Measurements from ENCODE around the gene CFAP73. TPM values are rescaled to one million over a fixed set of nuclear protein-coding genes. Genes with fewer than 3 reads are reported as not detected.
"Not testable (repeated sequence)": the region's sequence is repeated elsewhere in the genome, so short reads cannot be mapped to it uniquely, and the experiment has no call there.

Gene CFAP73
- polyA plus RNA-seq, 1 donor = 1.3 TPM

GRCh38 chr12:113119980-113120669 lies 29.4 kb upstream of the CFAP73 start:
- no peak for DNase-seq

DNA sequence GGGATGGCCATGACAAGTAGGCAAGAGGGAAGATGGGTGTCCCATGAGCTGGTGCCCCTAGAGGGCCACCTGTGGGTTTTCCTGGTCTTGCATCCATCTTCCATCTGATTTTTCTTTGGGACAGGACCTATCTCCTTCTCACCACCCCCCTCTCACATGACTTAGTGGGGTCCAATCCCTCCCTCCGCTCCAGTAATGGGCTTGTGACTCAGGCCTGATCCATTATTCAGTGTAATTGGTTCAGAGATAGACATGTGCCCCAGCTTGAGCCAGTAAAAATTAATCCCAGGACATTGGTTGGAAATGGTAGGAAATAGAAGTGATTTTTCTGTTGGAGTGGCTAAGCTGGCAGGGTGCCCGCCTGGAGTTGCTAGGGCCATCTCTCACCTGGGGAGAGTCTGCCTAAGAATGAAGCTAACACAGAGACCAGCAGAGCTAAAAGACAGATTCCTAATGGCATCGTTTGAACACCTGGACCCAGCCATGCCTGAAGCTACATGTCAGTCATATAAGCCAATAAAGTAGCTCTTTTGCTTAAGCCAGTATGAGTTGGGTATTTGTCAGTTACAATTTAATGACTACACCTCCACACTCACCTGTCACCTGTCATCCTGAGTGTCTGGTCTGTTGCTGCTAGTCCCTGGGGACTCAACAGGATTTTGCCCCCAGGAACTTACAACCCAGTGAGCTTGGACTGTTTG lies 28.7 kb upstream of the CFAP73 start:
- DNase-seq = no peak

DNA sequence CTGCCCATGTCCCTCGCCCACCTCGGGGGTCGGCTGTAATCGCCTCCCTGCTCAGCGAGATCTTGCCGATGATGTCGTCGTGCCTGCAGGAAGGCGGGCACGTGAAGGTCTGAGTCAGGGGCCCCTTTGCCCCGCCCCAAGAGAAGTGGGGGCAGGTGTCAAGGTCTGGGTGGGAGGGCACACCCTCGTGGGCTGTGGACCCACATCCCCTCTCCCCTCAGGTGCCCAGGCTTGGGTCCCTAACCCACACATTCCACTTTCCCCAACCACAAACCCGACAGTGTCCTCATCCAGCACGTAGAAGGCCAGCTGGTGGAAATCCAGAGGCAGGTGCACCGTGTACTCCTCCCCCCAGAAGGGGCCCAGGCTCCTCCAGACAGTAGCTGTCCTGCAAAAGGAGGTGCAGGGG lies 21.7 kb upstream of the CFAP73 start:
- DNase-seq = no peak

- no peak for DNase-seq
Observed at GRCh38 chr12:113128802-113129663, 20.5 kb upstream of the CFAP73 start.

DNA sequence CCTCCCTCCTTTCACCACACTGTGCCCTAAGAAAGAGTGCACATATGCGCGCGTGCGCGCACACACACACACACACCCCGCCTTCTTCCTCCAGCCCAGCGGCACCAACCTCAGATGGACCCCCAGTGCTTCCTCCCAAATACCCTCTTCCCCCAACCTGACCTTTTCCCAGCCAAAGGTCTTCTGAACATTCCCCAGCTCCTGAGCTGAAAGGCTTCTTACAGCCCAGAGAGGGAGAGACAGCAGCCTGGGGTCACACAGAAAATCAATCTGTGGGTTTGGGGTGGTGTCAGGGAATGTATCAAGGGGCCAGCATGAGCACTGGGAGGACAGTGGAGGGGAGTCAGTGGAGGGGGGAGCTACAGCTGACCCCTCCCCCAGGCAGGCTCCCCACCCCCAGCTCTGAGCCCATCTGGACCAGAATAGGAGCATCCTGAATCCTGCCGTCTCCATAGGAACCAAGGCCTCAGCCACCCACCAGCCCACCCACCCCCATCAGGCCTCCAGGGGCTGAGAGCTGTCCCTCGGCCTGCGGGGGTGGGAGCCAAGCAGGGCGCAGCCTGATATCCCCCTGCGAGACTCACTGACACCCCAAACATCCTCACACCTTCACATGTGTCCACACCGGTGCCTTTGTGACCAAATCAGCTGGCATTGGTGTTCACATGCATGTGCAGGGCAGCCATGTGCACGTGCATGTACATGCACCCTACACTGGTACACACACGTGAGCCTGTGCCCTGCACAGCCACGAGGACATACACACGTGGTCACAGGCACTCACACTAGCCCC lies 19.7 kb upstream of the CFAP73 start:
- DNase-seq = no peak

GRCh38 chr12:113130457-113131135 lies 18.9 kb upstream of the CFAP73 start:
- DNase-seq = peak; percentile 39

DNA sequence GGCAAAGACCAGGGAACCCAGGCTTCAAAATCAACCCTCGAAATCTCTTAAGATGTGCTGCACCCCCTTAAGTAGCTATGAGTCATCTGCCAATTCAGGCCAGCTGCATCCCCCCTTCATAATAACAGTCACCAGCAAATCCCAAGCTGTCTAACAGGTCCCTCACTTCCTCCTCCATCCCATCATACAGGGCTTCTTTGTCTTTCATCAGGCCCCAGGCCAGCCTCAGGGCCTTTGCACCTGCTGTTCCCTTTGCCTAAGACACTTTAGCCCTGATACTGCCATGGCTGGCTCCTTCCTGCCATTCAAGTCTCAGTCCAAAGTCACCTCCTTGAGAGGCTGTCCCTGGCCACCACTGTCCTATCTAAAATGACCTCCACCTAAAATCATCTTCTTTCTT lies 18.0 kb upstream of the CFAP73 start:
- DNase-seq = no peak

DNA sequence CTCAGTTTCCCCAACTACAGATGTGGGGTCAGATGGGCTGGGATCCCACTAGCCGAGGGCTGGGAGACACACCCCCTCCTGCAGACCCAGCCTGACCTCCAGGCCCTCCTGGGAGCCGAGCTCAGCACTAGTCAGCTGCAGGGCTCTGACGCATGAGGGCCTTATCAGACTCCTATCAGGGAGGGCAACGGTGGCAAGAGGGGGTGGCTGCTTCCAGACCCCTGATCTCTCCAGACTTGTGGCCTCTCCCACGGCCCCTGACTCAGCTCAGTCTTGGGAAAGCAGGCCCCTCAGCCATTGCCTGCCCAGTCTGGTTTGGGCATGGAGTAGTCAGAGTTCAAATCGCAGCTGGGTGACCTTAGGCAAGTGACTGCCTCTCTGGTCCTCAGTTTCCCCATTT lies 16.5 kb upstream of the CFAP73 start:
- no peak for DNase-seq

GRCh38 chr12:113133666-113134065 lies 15.9 kb upstream of the CFAP73 start:
- no peak for DNase-seq

DNA sequence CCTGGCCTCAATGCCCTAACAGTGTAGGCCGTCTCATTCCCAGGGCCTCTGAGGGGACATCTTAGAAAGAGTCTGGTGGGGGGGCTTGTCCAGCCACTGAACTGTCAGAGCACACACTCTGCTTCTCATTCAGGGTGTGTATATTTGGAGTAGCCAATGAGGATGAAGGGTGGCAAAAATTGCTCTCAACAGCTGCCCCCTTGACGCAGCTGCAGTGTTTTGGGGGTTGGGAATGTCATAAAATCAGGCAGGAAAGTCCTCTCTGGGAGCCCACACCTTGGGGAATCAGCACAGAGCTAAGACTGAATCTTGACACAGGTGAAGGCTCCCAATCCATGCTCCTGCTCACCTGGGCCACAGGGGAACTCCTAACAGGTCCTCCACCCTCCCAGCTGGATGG lies 15.5 kb upstream of the CFAP73 start:
- no peak for DNase-seq

DNA sequence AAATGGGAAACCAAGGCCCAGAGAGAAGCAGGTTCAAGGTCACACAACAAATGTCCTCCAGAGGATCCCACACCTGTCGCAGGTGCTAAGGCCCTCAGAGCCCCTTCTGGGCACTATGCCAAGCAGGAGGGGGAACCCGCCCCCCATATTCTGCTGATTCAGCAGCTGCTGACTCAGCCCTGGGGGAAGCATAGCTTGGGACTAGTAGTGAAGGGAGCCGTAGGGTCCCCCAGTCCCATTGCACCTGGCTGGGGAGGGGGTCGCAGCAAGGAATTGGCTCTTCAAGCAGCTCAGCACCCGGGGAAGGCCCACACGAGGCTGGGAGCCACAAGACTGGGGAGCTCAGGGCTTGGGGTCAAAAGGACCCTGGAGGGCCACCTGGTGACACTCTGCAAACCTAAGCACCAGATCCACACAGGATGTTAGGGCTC lies 15.0 kb upstream of the CFAP73 start:
- no peak for DNase-seq

DNA sequence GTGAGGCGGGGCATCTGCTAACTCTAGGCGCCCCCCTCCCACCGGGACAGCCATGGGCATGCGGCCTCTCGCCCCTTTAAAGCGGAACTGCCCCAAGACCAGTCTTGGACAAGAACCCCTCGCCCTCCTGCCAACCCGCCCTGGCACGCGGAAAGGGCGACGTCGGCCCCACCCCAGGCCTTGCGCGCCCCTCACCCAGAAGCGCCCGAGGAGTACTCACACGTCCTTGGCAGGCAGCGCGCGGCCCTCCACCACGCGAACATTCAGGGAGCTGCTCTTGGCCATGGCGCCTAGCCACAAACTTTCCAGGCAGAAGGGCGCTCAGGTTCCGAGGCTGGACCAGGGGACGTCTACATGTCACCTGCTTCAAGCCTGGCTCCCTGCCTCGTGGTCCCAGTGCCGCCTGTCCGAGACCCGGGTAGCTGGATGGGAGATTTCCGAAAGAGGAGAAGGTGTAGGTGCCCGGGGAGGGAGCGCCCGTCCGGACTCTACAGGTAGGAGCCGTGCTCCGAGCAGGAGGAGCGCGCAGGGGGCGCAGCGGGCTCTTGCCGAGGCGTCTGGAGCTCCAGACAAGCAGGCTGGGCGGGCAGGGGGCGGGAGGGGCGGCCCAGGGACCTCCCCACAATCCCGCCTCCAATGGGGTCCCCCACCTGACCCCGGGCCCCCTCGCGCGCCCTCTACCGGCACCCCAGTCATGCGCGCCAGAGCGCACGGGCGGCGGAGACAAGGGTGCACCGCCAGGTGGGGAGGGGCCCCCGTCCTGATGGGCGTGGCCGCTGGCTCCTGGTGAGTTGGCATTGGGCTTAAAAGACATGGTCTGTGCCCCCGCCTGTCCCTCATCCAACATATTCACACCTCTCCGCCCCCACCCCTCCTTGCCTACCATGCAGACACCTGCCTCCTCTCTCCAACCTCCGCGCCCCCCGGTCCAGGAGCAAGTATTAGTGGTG lies 14.1 kb upstream of the CFAP73 start, which contains the start of gene RASAL1:
Gene RASAL1 (minus strand): TSS at position 584 of the 950 bp plus-strand sequence. CDS start 299 bp downstream, at position 285.
- DNase-seq = peak; percentile 46

DNA sequence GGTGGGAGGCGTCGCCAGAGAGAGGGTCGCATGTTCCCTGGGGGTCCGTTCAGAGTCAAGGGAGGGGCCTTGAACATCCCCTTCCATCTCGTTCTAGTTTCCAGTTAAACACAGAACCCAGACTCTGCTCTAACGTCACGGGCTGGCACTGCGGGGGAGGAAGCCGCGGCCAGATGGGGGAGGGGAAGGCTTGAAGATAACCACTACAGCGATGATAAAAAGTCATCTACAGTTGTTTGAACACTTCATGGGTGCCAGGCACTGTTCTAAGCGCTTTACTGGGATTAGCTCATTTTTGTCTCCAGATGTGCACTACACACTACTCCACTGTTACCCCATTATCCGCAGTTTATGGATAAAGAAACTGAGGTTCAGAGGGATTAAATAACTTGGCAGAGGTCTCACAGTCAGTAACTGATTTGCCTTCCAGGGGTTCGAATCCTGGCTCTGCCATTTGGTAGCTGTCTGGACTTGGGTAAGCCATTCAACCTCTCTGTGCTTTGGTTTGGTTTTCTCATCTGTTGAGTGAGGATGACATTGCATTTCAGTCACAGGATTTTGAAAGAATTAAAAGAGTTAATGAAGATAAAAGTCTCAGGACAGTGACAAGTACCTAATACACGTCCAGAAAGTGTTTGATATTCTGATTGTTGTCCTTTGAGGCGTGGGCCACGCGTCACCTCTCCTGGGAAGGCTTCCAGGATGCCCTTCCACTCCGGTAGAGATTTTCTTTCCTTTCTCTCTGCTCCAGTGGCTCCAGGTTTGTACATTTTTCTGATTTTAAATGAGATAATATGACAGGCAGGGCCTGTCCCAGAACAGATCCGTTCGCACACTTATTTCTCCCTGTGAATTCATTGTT lies 13.2 kb upstream of the CFAP73 start:
- DNase-seq = peak; percentile 44

DNA sequence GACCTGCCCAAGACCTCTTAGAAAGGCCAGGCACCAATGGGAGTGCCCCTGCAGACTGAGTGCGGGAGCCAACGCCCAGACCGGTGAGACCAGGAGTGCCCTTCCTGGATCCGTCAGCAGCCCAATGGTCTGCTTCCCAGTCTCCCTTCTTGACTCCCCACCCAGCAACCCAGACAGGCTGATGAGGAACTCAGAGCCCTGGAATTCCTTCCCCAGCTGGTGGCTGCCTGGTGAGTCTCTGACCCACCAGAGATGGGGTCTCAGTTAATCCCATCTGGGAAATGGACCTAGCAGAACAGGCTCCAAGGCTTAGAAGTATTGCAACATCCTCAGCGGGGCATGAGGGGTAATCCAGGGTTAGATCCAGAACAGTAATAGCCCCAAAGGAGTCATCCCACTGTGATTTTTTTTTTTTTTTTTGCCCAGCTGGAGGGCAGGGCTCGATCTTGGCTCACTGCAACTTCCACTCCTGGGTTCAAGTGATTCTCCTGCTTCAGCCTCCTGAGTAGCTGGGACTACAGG lies 12.5 kb upstream of the CFAP73 start:
- no peak for DNase-seq

GRCh38 chr12:113137861-113138783 lies 11.4 kb upstream of the CFAP73 start:
- no peak for DNase-seq

- DNase-seq = peak; percentile 66
Observed at GRCh38 chr12:113138826-113139225, 10.7 kb upstream of the CFAP73 start.

DNA sequence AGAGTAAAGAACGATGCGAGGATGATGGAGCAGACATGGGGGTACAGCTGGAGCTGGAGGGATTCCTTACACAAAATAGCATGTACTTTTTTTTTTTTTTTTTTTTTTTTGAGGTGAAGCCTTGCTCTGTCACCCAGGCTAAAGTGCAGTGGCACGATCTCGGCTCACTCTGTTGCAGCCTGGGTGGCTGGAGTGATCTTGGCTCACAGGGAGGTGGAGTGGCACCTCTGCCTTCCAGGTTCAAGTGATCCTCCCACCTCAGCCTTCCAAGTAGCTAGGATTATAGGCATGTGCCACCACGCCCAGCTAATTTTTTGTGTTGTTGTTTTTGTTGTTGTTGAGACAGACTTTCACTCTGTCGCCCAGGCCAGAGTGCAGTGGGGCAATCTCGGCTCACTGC lies 8.8 kb upstream of the CFAP73 start:
- DNase-seq = no peak

GRCh38 chr12:113141716-113142115 lies 7.8 kb upstream of the CFAP73 start:
- not testable (repeated sequence) for DNase-seq

Measured in left kidney (tissue), 2 donors.